A673 (cell line): ENCODE measurements around the gene OR2A25.

Source experiments
- EZH2 ChIP-seq: fragments of 200-600 bp; sonication (generic); IDR thresholded peaks from 2 replicates; pipeline ENCODE4 v1.6.1; 2017; ENCODE audit warnings: borderline replicate concordance, low read depth, mild to moderate bottlenecking, mixed read lengths, antibody characterized with exemption, low read length; ENCODE audit not compliant: poor library complexity, severe bottlenecking
- TF ChIP-seq, protein P1 (sequence below): fragments of 300-800, 200-600 bp; sonication (generic); conservative IDR thresholded peaks from 2 replicates; pipeline ENCODE4 v1.5.1; 2017; ENCODE audit warnings: low read depth, mild to moderate bottlenecking, antibody characterized with exemption, low read length, moderate library complexity, mixed read lengths

DNA sequence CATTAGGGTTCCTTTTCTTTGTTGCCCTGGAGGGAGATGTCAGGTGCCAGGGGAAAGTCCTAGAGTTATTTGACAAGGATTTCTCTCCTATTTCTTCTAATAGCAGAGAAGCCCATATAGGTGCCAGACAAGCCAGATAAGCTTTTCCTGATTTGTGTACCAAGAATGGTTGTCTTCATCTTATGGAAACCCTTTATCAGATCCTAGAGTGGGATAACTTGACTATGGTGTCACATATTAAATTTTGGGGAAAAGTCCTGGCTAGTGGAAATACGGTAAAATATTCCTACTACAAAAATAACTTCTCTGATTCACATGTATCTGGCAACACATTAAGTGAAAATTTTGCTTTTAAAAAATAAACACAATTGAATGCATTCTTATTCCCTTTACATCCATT lies 17.6 kb downstream of the OR2A25 start:
- TF ChIP-seq, protein P1, sequence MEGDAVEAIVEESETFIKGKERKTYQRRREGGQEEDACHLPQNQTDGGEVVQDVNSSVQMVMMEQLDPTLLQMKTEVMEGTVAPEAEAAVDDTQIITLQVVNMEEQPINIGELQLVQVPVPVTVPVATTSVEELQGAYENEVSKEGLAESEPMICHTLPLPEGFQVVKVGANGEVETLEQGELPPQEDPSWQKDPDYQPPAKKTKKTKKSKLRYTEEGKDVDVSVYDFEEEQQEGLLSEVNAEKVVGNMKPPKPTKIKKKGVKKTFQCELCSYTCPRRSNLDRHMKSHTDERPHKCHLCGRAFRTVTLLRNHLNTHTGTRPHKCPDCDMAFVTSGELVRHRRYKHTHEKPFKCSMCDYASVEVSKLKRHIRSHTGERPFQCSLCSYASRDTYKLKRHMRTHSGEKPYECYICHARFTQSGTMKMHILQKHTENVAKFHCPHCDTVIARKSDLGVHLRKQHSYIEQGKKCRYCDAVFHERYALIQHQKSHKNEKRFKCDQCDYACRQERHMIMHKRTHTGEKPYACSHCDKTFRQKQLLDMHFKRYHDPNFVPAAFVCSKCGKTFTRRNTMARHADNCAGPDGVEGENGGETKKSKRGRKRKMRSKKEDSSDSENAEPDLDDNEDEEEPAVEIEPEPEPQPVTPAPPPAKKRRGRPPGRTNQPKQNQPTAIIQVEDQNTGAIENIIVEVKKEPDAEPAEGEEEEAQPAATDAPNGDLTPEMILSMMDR, result no peak
- TF ChIP-seq EZH2, result no peak
